ENCODE results near the gene PRSS1.
"Not testable (repeated sequence)": the region's sequence is repeated elsewhere in the genome, so short reads cannot be mapped to it uniquely, and the experiment has no call there.

Gene PRSS1

GRCh38 chr7:142749218-142749993, at the start of gene PRSS1:
Gene PRSS1 (plus strand): TSS chr7:142749472. CDS start chr7:142749485, 13 bp downstream.
- no peak for DNase-seq (ENCODE audit: low read depth)

- not testable (repeated sequence) for DNase-seq (ENCODE audit: low read depth)
These were observed 48.3 kb upstream of the PRSS1 start for GRCh38 chr7:142700935-142701334.

GRCh38 chr7:142703655-142704305, 45.5 kb upstream of the PRSS1 start:
- no peak for DNase-seq (ENCODE audit: low read depth)

GRCh38 chr7:142708726-142709125, 40.5 kb upstream of the PRSS1 start:
- DNase-seq (ENCODE audit: low read depth): not testable (repeated sequence)

GRCh38 chr7:142709921-142710320, 39.4 kb upstream of the PRSS1 start:
- DNase-seq (ENCODE audit: low read depth): no peak

GRCh38 chr7:142711196-142711595, 38.1 kb upstream of the PRSS1 start:
- no peak for DNase-seq (ENCODE audit: low read depth)

GRCh38 chr7:142711746-142712616, 37.3 kb upstream of the PRSS1 start:
- DNase-seq (ENCODE audit: low read depth): no peak

- no peak for DNase-seq (ENCODE audit: low read depth)
These were observed 36.7 kb upstream of the PRSS1 start for GRCh38 chr7:142712617-142712957.

- no peak for DNase-seq (ENCODE audit: low read depth)
These were observed 34.9 kb upstream of the PRSS1 start for GRCh38 chr7:142714375-142714774.

GRCh38 chr7:142716596-142716995, 32.7 kb upstream of the PRSS1 start:
- no peak for DNase-seq (ENCODE audit: low read depth)

GRCh38 chr7:142717453-142717852, 31.8 kb upstream of the PRSS1 start:
- DNase-seq (ENCODE audit: low read depth): no peak

GRCh38 chr7:142718313-142718712, 31.0 kb upstream of the PRSS1 start:
- DNase-seq (ENCODE audit: low read depth): no peak

GRCh38 chr7:142720172-142720773, 29.0 kb upstream of the PRSS1 start:
- no peak for DNase-seq (ENCODE audit: low read depth)

GRCh38 chr7:142720986-142721385, 28.3 kb upstream of the PRSS1 start:
- DNase-seq (ENCODE audit: low read depth): no peak

- DNase-seq (ENCODE audit: low read depth): no peak
These were observed 27.0 kb upstream of the PRSS1 start for GRCh38 chr7:142722248-142722794.

- no peak for DNase-seq (ENCODE audit: low read depth)
These were observed 16.0 kb upstream of the PRSS1 start for GRCh38 chr7:142733271-142733670.

GRCh38 chr7:142739923-142740492, 9.3 kb upstream of the PRSS1 start:
- DNase-seq (ENCODE audit: low read depth): no peak

- DNase-seq (ENCODE audit: low read depth): no peak
These were observed 8.5 kb upstream of the PRSS1 start for GRCh38 chr7:142740786-142741185.

- DNase-seq (ENCODE audit: low read depth): not testable (repeated sequence)
These were observed 7.3 kb upstream of the PRSS1 start for GRCh38 chr7:142741932-142742331.

GRCh38 chr7:142745091-142745635, 4.1 kb upstream of the PRSS1 start:
- DNase-seq (ENCODE audit: low read depth): no peak

- DNase-seq (ENCODE audit: low read depth): no peak
These were observed 3.5 kb upstream of the PRSS1 start for GRCh38 chr7:142745745-142746144.

Measured in activated T-cell treated with anti-CD3 and anti-CD28 coated beads for 48 hours (primary cell).